ENCODE results near the gene SLC49A4. TPM values are rescaled to one million over a fixed set of nuclear protein-coding genes. Genes with fewer than 3 reads are reported as not detected.

The SLC49A4 gene
- total and polyA plus RNA-seq, 2 of the 13 experiments (the other 11 are each of a cell fraction or from before 2014, with no cell fraction given): 6.5 to 16.3 TPM

DNA sequence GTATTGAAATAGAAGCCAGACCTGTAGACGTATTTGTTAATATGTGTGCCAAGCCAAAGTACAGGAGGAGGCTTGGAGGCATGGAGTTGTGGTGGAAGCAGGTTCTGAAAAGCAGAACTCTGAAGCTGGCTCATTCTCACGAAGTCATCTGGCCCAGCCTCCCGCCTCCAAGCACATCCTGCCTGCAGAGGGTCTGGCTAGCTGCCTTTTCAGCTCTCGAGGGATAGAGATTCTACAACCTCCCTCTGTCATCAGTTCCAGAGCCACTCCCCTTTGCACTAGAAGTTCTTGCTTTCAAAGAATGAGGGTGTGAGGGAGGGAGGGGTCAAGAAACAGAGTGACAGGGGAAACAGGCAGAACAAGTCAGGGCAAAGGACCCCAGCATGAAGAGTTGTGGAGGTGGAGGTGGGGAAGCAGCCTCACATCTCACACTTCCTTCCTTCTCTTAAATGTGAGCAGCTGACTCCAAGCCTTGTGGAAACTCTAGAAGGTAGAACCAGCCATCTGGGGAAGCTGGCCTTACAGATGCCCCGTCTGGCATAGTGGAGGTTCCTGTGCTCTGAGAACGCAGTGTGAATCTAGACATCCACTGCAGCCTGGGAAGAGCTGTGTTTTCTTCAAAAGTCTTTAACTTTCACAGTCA lies 95.3 kb downstream of the SLC49A4 start:
- H3K9me3 ChIP-seq (ENCODE audit: low read length): no peaks in the 10 kb centered on the region
- H3K79me2 ChIP-seq (ENCODE audit: insufficient read depth, low read length): no peaks in the 10 kb centered on the region
- POLR2A ChIA-PET: no interaction called here
- in situ Hi-C loops (cut with HindIII; ENCODE audit: extremely low pct_ligation_motif_present, low pct_unique_long_range_greater_than_20kb) (no loop called here), intact Hi-C loops (cut with micrococcal nuclease; ENCODE audit: unreplicated experiment) (no loop called here)
- DNase-seq (ENCODE audit: low spot score) (no peak), ATAC-seq (no peak), FAIRE-seq (no peak)
- H3K27ac ChIP-seq (ENCODE audit: extremely low read length, insufficient read depth, low read length): no peak overlapping the region
- no peak overlapping the region for H2AFZ ChIP-seq (ENCODE audit: low read length)
- peaks cover 0 to 3% of the 10 kb centered on the region in 2 experiments; a peak in 1 of 5 replicates for H3K27me3 ChIP-seq (ENCODE audit: control insufficient read depth in 1 of 2, insufficient read depth in 2 of 2, low read length in 2 of 2)
- BruUV-seq (replicated peaks): no TSS peak
- H3K9ac ChIP-seq (ENCODE audit: insufficient read depth, low read depth, low read length): no peak overlapping the region
- no peaks in the 10 kb centered on the region for H4K20me1 ChIP-seq (ENCODE audit: insufficient read depth, low read length)
- no peak overlapping the region; the same call in 1 of the 2 replicates for H3K4me2 ChIP-seq (ENCODE audit: low read depth, low read length)
- no peak overlapping the region for H3K4me3 ChIP-seq (replicated peaks in 1 of 3; ENCODE audit: insufficient read depth in 1 of 3, low read depth in 2 of 3, low read length in 3 of 3)
- H3K36me3 ChIP-seq (replicated peaks in 1 of 2; ENCODE audit: control insufficient read depth in 1 of 2, insufficient read depth in 2 of 2, low read length in 2 of 2): no peaks in the 10 kb centered on the region
- WGBS (ENCODE audit: low lambda C conversion rate): 45% methylated on average over 6 of the region's 6 CpGs
- CTCF ChIA-PET (ENCODE audit: low intra/inter-chr PET ratio, low total read pairs): no interaction called here
- no peak for TF ChIP-seq THAP11 (CRISPR knock-in tag; IDR thresholded peaks at IDR 0.05)
- peak; percentile 89 for TF ChIP-seq BCL6 (CRISPR knock-in tag; IDR thresholded peaks at IDR 0.05)
- H3K4me1 ChIP-seq (ENCODE audit: insufficient read depth, low read length): peaks cover 37% of the 10 kb centered on the region

GRCh38 chr3:122890720-122891220 lies 95.9 kb downstream of the SLC49A4 start:
- CTCF ChIA-PET (ENCODE audit: low intra/inter-chr PET ratio, low total read pairs): no interaction called here
- FAIRE-seq: no peak
- no TSS peak for BruUV-seq (replicated peaks)
- Histone ChIP-seq H4K20me1 (ENCODE audit: insufficient read depth, low read length) (no peaks in the 10 kb centered on the region), H3K79me2 (ENCODE audit: insufficient read depth, low read length) (no peaks in the 10 kb centered on the region), H3K4me3 (replicated peaks in 1 of 3; ENCODE audit: insufficient read depth in 1 of 3, low read depth in 2 of 3, low read length in 3 of 3) (no peak overlapping the region), H3K36me3 (replicated peaks in 1 of 2; ENCODE audit: control insufficient read depth in 1 of 2, insufficient read depth in 2 of 2, low read length in 2 of 2) (no peaks in the 10 kb centered on the region), H3K9ac (ENCODE audit: insufficient read depth, low read depth, low read length) (no peak overlapping the region), H3K27ac (ENCODE audit: extremely low read length, insufficient read depth, low read length) (no peak overlapping the region), H2AFZ (ENCODE audit: low read length) (no peak overlapping the region), H3K27me3 (ENCODE audit: control insufficient read depth in 1 of 2, insufficient read depth in 2 of 2, low read length in 2 of 2) (peaks cover 0 to 3% of the 10 kb centered on the region in 2 experiments; a peak in 1 of 5 replicates), H3K9me3 (ENCODE audit: low read length) (no peaks in the 10 kb centered on the region), H3K4me2 (ENCODE audit: low read depth, low read length) (no peak overlapping the region), H3K4me1 (ENCODE audit: insufficient read depth, low read length) (peaks cover 39% of the 10 kb centered on the region)
- ATAC-seq: peak; percentile 48
- no peak for DNase-seq (ENCODE audit: low spot score)
- 83% methylated on average over 4 of the region's 4 CpGs for WGBS (ENCODE audit: low lambda C conversion rate)
- intact Hi-C loops (cut with micrococcal nuclease; ENCODE audit: unreplicated experiment): no loop called here
- in situ Hi-C loops (cut with HindIII; ENCODE audit: extremely low pct_ligation_motif_present, low pct_unique_long_range_greater_than_20kb): no loop called here
- POLR2A ChIA-PET: no interaction called here
- TF ChIP-seq ZFP62 (CRISPR knock-in tag; IDR thresholded peaks at IDR 0.05) (no peak), EEA1 (CRISPR knock-in tag; IDR thresholded peaks at IDR 0.05; ENCODE audit: borderline replicate concordance) (no peak), ZNF260 (CRISPR knock-in tag; IDR thresholded peaks at IDR 0.05; ENCODE audit: borderline replicate concordance, low read depth) (no peak), NR2F2 (IDR thresholded peaks at IDR 0.05; ENCODE audit: borderline replicate concordance, low read depth) (no peak), MTA3 (CRISPR knock-in tag; IDR thresholded peaks at IDR 0.05) (no peak), NKX3-1 (CRISPR knock-in tag; IDR thresholded peaks at IDR 0.05) (no peak), KDM4B (CRISPR knock-in tag; IDR thresholded peaks at IDR 0.05) (no peak), MBD4 (IDR thresholded peaks at IDR 0.05; ENCODE audit: borderline replicate concordance, low read length) (no peak), HBP1 (CRISPR knock-in tag; IDR thresholded peaks at IDR 0.05; ENCODE audit: low read depth) (no peak), GLMP (CRISPR knock-in tag; IDR thresholded peaks at IDR 0.05; ENCODE audit: borderline replicate concordance) (no peak), SOX6 (IDR thresholded peaks at IDR 0.05) (no peak), SOX6 (CRISPR knock-in tag; IDR thresholded peaks at IDR 0.05) (no peak), GPN1 (CRISPR knock-in tag; IDR thresholded peaks at IDR 0.05; ENCODE audit: borderline replicate concordance) (no peak), ZNF329 (CRISPR knock-in tag; IDR thresholded peaks at IDR 0.05; ENCODE audit: low read depth) (no peak), ZNF431 (CRISPR knock-in tag; IDR thresholded peaks at IDR 0.05; ENCODE audit: borderline replicate concordance, low read depth) (no peak), RORA (CRISPR knock-in tag; IDR thresholded peaks at IDR 0.05) (no peak), KDM6A (CRISPR knock-in tag; IDR thresholded peaks at IDR 0.05; ENCODE audit: low read depth) (no peak)

Data from HepG2 (cell line).